ENCODE results near the gene MMP2. TPM values are rescaled to one million over a fixed set of nuclear protein-coding genes. Genes with fewer than 3 reads are reported as not detected.
A peak's percentile ranks its signal among the peaks of the same experiment; 100 is the strongest.

MMP2 gene
- total RNA-seq, 1 donor from 2014 or later: not detected

DNA sequence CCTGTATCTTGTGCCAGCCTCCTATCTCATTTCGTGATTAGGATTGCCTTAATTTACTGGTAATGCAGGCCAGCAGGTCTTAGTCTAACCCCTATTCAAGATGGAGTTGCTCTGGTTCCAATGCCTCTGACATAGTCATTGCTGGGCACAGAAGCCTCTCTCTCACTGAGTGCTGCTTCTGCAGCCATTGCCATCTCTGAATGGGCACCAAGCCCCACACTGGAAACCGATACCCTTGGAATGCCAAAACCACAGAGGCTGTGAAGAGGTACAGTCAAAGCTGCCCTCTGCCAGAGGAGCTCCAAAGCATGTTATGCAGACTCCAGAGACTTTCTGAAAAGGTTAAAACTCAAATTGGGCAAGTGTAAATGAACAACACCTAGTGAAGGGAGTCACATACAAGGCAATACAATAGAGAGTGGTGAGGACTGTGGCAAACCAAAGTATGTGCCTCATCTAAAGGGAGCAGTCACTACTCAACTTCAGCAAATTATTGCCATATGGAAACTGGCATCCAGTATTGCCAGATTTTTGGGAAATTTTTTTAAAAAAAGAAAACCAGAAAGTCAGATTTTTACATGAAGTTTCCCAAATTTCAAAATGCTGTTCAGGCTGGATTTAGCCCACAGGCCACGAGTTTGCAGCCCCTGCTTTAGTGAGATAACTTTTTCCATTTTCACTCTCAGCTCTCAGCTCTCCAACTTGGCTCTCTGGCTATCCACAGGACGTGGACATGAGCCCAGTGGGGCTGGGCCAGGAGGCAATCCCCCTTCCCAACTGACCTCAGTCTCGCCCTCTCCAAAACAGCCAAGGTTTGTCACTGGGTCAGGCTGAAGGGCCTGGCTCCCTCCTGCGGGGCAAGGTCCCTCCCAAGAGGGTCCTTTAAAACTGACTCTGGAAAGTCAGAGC, 2.1 kb upstream of the MMP2 start:
- intact Hi-C loops (cut with micrococcal nuclease): no loop called here
- no peak for DNase-seq

GRCh38 chr16:55477736-55478135, 1.3 kb upstream of the MMP2 start:
- no peak overlapping the region for H3K27ac Mint-ChIP-seq
- intact Hi-C loops (cut with micrococcal nuclease): no loop called here
- no peaks in the 10 kb centered on the region for H3K9me3 Mint-ChIP-seq
- H3K4me1 Mint-ChIP-seq: peaks cover 3% of the 10 kb centered on the region
- no peak for DNase-seq
- H3K4me3 Mint-ChIP-seq: no peak overlapping the region
- H3K36me3 Mint-ChIP-seq (ENCODE audit: low read depth): no peaks in the 10 kb centered on the region
- peaks cover 33% of the 10 kb centered on the region for H3K27me3 Mint-ChIP-seq

More for the DNA sequence above, 2.1 kb upstream of the MMP2 start:
- H3K4me1 Mint-ChIP-seq: peaks cover 3% of the 10 kb centered on the region
- no peak overlapping the region for H3K27ac Mint-ChIP-seq
- no peaks in the 10 kb centered on the region for H3K9me3 Mint-ChIP-seq
- H3K4me3 Mint-ChIP-seq: no peak overlapping the region
- H3K36me3 Mint-ChIP-seq (ENCODE audit: low read depth): no peaks in the 10 kb centered on the region
- H3K27me3 Mint-ChIP-seq: peaks cover 31% of the 10 kb centered on the region

GRCh38 chr16:55479430-55480140, 587 bp downstream of the MMP2 start:
- intact Hi-C loops (cut with micrococcal nuclease): no loop called here
- H3K4me1 Mint-ChIP-seq: peaks cover 3% of the 10 kb centered on the region
- H3K36me3 Mint-ChIP-seq (ENCODE audit: low read depth): no peaks in the 10 kb centered on the region
- peak overlapping the region; percentile 23 for H3K4me3 Mint-ChIP-seq
- no peak for DNase-seq
- peaks cover 33% of the 10 kb centered on the region for H3K27me3 Mint-ChIP-seq
- H3K9me3 Mint-ChIP-seq: peaks cover 3% of the 10 kb centered on the region
- no peak overlapping the region for H3K27ac Mint-ChIP-seq

- no peak overlapping the region for H3K4me3 Mint-ChIP-seq
- peaks cover 3% of the 10 kb centered on the region for H3K4me1 Mint-ChIP-seq
- no peak for DNase-seq
- no peaks in the 10 kb centered on the region for H3K36me3 Mint-ChIP-seq (ENCODE audit: low read depth)
- no peak overlapping the region for H3K27ac Mint-ChIP-seq
- intact Hi-C loops (cut with micrococcal nuclease): no loop called here
- H3K27me3 Mint-ChIP-seq: peaks cover 33% of the 10 kb centered on the region
- H3K9me3 Mint-ChIP-seq: peaks cover 3% of the 10 kb centered on the region
Measured at GRCh38 chr16:55480228-55480655, 1.2 kb downstream of the MMP2 start.

- Mint-ChIP-seq H3K36me3 (ENCODE audit: low read depth) (no peaks in the 10 kb centered on the region), H3K4me3 (no peak overlapping the region), H3K27me3 (peaks cover 33% of the 10 kb centered on the region), H3K4me1 (peaks cover 3% of the 10 kb centered on the region), H3K9me3 (peaks cover 3% of the 10 kb centered on the region), H3K27ac (no peak overlapping the region)
- DNase-seq: no peak
- intact Hi-C loops (cut with micrococcal nuclease): no loop called here
Measured at GRCh38 chr16:55481023-55481422, 2.0 kb downstream of the MMP2 start.

- H3K27ac Mint-ChIP-seq: no peak overlapping the region
- peaks cover 3% of the 10 kb centered on the region for H3K9me3 Mint-ChIP-seq
- intact Hi-C loops (cut with micrococcal nuclease): no loop called here
- no peaks in the 10 kb centered on the region for H3K36me3 Mint-ChIP-seq (ENCODE audit: low read depth)
- no peak overlapping the region for H3K4me3 Mint-ChIP-seq
- H3K4me1 Mint-ChIP-seq: peaks cover 3% of the 10 kb centered on the region
- H3K27me3 Mint-ChIP-seq: peaks cover 35% of the 10 kb centered on the region
- DNase-seq: no peak
Measured at GRCh38 chr16:55482056-55482455, 3.1 kb downstream of the MMP2 start.

DNA sequence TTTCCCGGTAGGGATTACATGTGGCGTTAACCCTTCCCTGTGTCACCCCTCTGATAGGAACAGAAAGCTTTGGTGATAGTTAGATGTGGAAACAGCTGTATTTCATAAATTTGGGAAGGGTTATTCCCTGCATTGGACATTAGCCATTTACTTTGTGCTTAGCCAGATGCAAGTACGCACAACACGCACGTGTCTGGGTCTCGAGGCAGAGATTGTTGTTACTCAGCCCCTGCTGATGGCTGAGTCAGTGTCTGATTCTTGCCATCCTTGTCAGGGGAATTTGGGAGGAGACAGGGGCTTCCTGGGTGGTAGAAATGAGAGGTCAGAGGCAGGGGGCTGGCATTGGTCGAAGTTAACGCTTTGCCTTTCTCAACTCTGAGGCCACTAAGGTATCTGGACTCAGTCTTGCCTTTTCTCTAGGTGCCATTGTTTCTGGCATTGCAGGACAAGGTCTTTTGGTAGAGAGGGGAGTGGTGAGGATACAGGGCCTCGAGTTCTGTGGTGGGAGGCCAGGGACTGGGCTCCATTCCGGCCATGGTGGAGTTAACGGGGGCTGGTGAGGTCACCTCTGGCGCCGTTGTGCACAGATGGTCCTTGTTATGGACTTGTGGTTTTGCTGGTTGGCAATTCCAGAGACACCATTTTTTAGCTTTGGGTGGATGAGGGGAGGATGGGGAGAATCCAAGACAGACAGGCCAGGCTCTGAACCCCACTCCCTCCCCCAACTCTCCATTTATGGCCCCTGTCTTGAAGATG, 8.2 kb downstream of the MMP2 start:
- peaks cover 3% of the 10 kb centered on the region for H3K9me3 Mint-ChIP-seq
- no peaks in the 10 kb centered on the region for H3K36me3 Mint-ChIP-seq (ENCODE audit: low read depth)
- DNase-seq: no peak
- no peaks in the 10 kb centered on the region for H3K4me1 Mint-ChIP-seq
- peaks cover 1% of the 10 kb centered on the region for H3K27me3 Mint-ChIP-seq
- H3K27ac Mint-ChIP-seq: no peak overlapping the region
- H3K4me3 Mint-ChIP-seq: no peak overlapping the region
- intact Hi-C loops (cut with micrococcal nuclease): no loop called here

DNA sequence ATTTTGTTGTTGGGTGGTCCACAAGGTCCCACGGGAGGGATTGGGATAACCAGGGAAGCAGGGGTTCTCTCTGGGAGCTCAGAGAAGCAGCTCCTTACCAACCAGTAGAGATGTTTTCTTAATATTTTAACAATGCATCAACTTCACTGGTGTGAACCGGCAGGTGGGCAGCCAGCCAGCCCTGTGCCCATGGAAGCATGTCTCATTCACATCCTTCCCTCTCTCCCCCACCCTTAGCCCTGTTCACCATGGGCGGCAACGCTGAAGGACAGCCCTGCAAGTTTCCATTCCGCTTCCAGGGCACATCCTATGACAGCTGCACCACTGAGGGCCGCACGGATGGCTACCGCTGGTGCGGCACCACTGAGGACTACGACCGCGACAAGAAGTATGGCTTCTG, 9.3 kb downstream of the MMP2 start:
- intact Hi-C loops (cut with micrococcal nuclease): no loop called here
- no peak for DNase-seq
- no peaks in the 10 kb centered on the region for H3K4me1 Mint-ChIP-seq
- no peak overlapping the region for H3K27ac Mint-ChIP-seq
- peaks cover 3% of the 10 kb centered on the region for H3K9me3 Mint-ChIP-seq
- H3K4me3 Mint-ChIP-seq: no peak overlapping the region
- no peaks in the 10 kb centered on the region for H3K36me3 Mint-ChIP-seq (ENCODE audit: low read depth)
- H3K27me3 Mint-ChIP-seq: peaks cover 3% of the 10 kb centered on the region

DNA sequence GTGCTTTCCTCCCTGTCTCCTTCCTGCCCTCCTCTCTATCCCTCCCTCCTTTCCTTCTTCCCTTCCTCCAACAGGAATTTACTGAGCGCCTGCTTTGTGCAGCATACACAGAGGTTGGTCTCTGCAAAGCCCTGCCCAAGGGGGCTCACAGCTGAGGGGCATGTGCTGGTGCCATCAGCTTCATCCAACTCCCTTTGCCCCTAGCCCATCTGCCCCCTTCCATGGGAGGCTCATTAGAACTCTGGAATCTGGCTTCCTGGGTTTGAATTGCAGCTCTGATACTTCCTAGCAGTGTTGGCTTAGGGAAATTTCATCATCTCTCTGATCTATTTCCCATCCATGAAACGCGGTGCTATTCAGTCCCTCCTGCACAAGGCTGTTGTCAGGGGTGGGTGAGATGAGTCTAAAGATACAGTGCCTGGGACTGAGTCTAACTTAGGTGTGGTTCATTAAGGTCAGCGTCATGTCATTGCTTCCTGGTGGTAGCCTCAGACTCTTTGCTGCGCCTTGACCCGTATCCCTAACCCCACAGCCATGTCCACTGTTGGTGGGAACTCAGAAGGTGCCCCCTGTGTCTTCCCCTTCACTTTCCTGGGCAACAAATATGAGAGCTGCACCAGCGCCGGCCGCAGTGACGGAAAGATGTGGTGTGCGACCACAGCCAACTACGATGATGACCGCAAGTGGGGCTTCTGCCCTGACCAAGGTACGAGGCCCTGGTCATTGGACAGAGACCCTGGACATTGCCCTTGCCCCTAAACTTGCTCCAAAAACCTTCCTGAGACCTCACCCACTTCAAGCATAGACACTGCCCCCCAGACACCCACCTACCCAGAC, 10.3 kb downstream of the MMP2 start:
- H3K4me1 Mint-ChIP-seq: no peaks in the 10 kb centered on the region

DNA sequence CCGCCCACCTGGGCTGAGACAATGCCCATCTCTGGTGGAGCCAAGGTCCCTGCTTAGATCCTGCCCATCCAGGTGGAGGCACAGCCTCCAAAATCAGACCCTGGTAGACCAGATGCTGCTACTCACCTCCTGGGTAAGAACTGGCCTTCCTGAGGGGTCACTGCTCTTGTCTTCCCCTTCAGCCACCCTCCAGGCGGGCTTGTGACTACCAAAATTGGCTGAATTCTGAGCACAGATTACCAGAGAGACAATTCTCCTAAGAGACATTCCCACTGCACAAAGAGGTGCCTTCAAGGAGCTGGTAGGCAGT, 10.9 kb downstream of the MMP2 start:
- no peaks in the 10 kb centered on the region for H3K4me1 Mint-ChIP-seq
- intact Hi-C loops (cut with micrococcal nuclease): no loop called here
- no peak overlapping the region for H3K4me3 Mint-ChIP-seq
- H3K27me3 Mint-ChIP-seq: peaks cover 5% of the 10 kb centered on the region
- no peaks in the 10 kb centered on the region for H3K9me3 Mint-ChIP-seq
- H3K27ac Mint-ChIP-seq: no peak overlapping the region
- DNase-seq: no peak
- no peaks in the 10 kb centered on the region for H3K36me3 Mint-ChIP-seq (ENCODE audit: low read depth)

More for the DNA sequence above, 10.3 kb downstream of the MMP2 start:
- H3K9me3 Mint-ChIP-seq: no peaks in the 10 kb centered on the region
- H3K4me3 Mint-ChIP-seq: no peak overlapping the region
- H3K36me3 Mint-ChIP-seq (ENCODE audit: low read depth): no peaks in the 10 kb centered on the region
- H3K27ac Mint-ChIP-seq: no peak overlapping the region
- peaks cover 5% of the 10 kb centered on the region for H3K27me3 Mint-ChIP-seq
- intact Hi-C loops (cut with micrococcal nuclease): no loop called here
- no peak for DNase-seq

- H3K27me3 Mint-ChIP-seq: peaks cover 5% of the 10 kb centered on the region
- no peak for DNase-seq
- H3K27ac Mint-ChIP-seq: no peak overlapping the region
- no peak overlapping the region for H3K4me3 Mint-ChIP-seq
- H3K36me3 Mint-ChIP-seq (ENCODE audit: low read depth): no peaks in the 10 kb centered on the region
- H3K4me1 Mint-ChIP-seq: no peaks in the 10 kb centered on the region
- intact Hi-C loops (cut with micrococcal nuclease): no loop called here
- no peaks in the 10 kb centered on the region for H3K9me3 Mint-ChIP-seq
Measured at GRCh38 chr16:55490301-55490700, 11.3 kb downstream of the MMP2 start.

DNA sequence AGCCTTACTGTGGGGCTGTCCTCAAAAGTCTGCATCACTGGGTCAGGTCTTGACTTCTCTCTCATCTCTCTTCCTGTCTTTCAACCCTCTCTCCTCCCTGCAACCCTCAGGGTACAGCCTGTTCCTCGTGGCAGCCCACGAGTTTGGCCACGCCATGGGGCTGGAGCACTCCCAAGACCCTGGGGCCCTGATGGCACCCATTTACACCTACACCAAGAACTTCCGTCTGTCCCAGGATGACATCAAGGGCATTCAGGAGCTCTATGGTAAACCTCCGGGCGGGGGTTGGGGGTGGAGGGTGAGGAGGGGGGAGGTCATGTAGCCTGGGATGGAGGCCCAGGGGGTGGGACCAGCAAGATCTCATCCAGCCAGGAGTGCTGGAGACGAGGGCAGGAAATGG, 12.7 kb downstream of the MMP2 start:
- DNase-seq: no peak
- Mint-ChIP-seq H3K36me3 (ENCODE audit: low read depth) (no peaks in the 10 kb centered on the region), H3K4me1 (no peaks in the 10 kb centered on the region), H3K4me3 (no peak overlapping the region), H3K27ac (no peak overlapping the region), H3K9me3 (no peaks in the 10 kb centered on the region), H3K27me3 (peaks cover 3% of the 10 kb centered on the region)
- intact Hi-C loops (cut with micrococcal nuclease): no loop called here

GRCh38 chr16:55492756-55493380, 13.9 kb downstream of the MMP2 start:
- Mint-ChIP-seq H3K27ac (no peak overlapping the region), H3K36me3 (ENCODE audit: low read depth) (no peaks in the 10 kb centered on the region), H3K9me3 (no peaks in the 10 kb centered on the region), H3K4me1 (peaks cover 2% of the 10 kb centered on the region), H3K27me3 (peaks cover 7% of the 10 kb centered on the region), H3K4me3 (no peak overlapping the region)
- no peak for DNase-seq
- intact Hi-C loops (cut with micrococcal nuclease): no loop called here
